Uterus (tissue), 4 donors: ENCODE data around the gene ASIC3. TPM values are rescaled to one million over a fixed set of nuclear protein-coding genes. Genes with fewer than 3 reads are reported as not detected.

Experiments used
- DNase-seq, 2 donors: peaks; one replicate each; pipeline ENCODE4 v3.0.0-alpha.2; 2019 to 2020
- H3K27ac ChIP-seq, 2 donors: fragments of 200-600 bp; sonication (generic); 1 replicate in 1 of 2; 2 replicates in 1 of 2; pipeline ENCODE4 v1.5.1; 2016 to 2018
- H3K27me3 ChIP-seq, 2 donors: fragments of 200-600 bp; sonication (generic); one replicate each; pipeline ENCODE4 v1.5.1; 2018 to 2019; ENCODE audit warnings: control low read depth in 1 of 2
- H3K36me3 ChIP-seq, 2 donors: fragments of 200-600 bp; sonication (generic); one replicate each; pipeline ENCODE4 v1.5.1; 2019; ENCODE audit warnings: control low read depth in 1 of 2
- H3K4me1 ChIP-seq, 2 donors: fragments of 200-600 bp; sonication (generic); one replicate each; pipeline ENCODE4 v1.5.1; 2018 to 2019; ENCODE audit warnings: control low read depth in 1 of 2
- H3K4me3 ChIP-seq, 2 donors: fragments of 200-600 bp; sonication (generic); 1 replicate in 1 of 2; 2 replicates in 1 of 2; pipeline ENCODE4 v1.5.1; 2018 to 2019; ENCODE audit warnings: mild to moderate bottlenecking in 1 of 2
- H3K9me3 ChIP-seq, 2 donors: fragments of 200-600 bp; sonication (generic); one replicate each; pipeline ENCODE4 v1.5.1; 2019; ENCODE audit warnings: control low read depth in 1 of 2
- POLR2A ChIP-seq, 2 donors: fragments of 450-650 bp; IDR thresholded peaks; one replicate each; pipeline ENCODE4 v1.6.1; 2016; ENCODE audit warnings: antibody characterized with exemption in 2 of 2, mild to moderate bottlenecking in 1 of 2, moderate library complexity in 1 of 2
- intact Hi-C: fragments of 100-400 bp; cut with DNase I; formaldehyde crosslinking; loops from one replicate; pipeline ENCODE4 v1.15.1; 2023; ENCODE audit warnings: low total_unique reads
- total RNA-seq, 4 donors: library from RNA; depleted of rRNA in 3 of 4; stranded (reverse); fragments of >200 nt in 3 of 4; gene quantifications; one replicate each; pipeline versions ENCODE4 v1.1.0 to v1.2.4, GENCODE V29; 2014 to 2023
- TF ChIP-seq, protein P1 (sequence below), 4 experiments: fragments of 200-600 bp in 2 of 4; fragments of 450-650 bp in 2 of 4; sonication (generic) in 2 of 4; IDR thresholded peaks; one replicate each; pipeline ENCODE4 v1.5.1; 2016 to 2019; ENCODE audit warnings: antibody characterized with exemption in 4 of 4, mild to moderate bottlenecking in 2 of 4, moderate library complexity in 1 of 4
- donor health status: DM: yes; HTN: yes; CAD: no.

Gene ASIC3
- total RNA-seq, 4 donors from 2014 or later = 1.0 to 16.8 (median 1.3) TPM; not detected in 1

DNA sequence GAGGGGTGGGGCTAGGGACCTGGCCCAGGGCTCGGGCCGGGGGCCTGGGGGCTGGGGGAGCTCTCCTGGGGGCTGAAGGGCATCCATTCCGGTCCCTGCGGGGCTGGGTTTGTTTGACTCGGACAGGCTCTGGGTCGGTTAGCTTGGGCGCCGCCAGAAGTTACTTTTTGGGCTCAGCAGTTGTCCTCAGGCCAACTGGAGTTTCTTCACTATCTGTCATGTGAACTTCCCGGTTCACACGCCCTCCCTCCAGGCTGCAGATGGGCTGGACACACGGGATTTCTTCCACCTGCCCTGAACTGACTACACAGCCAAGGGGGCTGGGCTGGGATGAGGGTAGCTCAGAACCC lies 14.9 kb downstream of the ASIC3 start:
- no peak for TF ChIP-seq POLR2A (IDR thresholded peaks at IDR 0.05)
- TF ChIP-seq, protein P1, sequence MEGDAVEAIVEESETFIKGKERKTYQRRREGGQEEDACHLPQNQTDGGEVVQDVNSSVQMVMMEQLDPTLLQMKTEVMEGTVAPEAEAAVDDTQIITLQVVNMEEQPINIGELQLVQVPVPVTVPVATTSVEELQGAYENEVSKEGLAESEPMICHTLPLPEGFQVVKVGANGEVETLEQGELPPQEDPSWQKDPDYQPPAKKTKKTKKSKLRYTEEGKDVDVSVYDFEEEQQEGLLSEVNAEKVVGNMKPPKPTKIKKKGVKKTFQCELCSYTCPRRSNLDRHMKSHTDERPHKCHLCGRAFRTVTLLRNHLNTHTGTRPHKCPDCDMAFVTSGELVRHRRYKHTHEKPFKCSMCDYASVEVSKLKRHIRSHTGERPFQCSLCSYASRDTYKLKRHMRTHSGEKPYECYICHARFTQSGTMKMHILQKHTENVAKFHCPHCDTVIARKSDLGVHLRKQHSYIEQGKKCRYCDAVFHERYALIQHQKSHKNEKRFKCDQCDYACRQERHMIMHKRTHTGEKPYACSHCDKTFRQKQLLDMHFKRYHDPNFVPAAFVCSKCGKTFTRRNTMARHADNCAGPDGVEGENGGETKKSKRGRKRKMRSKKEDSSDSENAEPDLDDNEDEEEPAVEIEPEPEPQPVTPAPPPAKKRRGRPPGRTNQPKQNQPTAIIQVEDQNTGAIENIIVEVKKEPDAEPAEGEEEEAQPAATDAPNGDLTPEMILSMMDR (IDR thresholded peaks at IDR 0.05) = no peak
- Histone ChIP-seq H3K27me3 (no peaks in the 10 kb centered on the region), H3K4me1 (peaks cover 0 to 24% of the 10 kb centered on the region in 2 donors), H3K4me3 (peak overlapping the region in 1 of 2 donors; percentile 24), H3K36me3 (no peaks in the 10 kb centered on the region), H3K9me3 (no peaks in the 10 kb centered on the region), H3K27ac (peak overlapping the region; percentile 98 to 99)
- intact Hi-C loops = no loop called here
- DNase-seq = peak; percentile 75 to 77

DNA sequence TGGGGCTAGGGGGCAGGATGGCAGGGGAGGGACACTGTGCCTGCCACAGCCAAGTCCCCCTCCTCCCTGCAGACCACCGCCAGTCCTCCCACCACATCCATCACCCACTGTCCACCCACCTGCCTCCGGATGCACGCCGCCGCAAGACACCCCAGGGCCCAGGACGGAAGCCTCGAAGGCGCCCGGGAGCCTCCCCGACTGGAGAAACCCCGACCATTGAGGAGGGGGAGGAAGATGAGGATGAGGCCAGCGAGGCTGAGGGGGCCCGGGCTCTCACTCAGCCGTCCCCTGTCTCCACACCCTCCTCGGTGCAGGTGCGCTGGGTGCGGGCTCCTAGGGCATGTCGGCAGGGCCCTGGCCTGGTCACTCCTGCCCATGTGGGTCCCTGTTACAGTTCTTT lies 16.1 kb downstream of the ASIC3 start:
- Histone ChIP-seq H3K27me3 (no peaks in the 10 kb centered on the region), H3K9me3 (no peaks in the 10 kb centered on the region), H3K4me3 (no peak overlapping the region), H3K27ac (no peak overlapping the region), H3K36me3 (no peaks in the 10 kb centered on the region), H3K4me1 (peaks cover 0 to 24% of the 10 kb centered on the region in 2 donors)
- DNase-seq = no peak
- intact Hi-C loops = no loop called here
- TF ChIP-seq, protein P1 (IDR thresholded peaks at IDR 0.05) = no peak
- no peak for TF ChIP-seq POLR2A (IDR thresholded peaks at IDR 0.05)

DNA sequence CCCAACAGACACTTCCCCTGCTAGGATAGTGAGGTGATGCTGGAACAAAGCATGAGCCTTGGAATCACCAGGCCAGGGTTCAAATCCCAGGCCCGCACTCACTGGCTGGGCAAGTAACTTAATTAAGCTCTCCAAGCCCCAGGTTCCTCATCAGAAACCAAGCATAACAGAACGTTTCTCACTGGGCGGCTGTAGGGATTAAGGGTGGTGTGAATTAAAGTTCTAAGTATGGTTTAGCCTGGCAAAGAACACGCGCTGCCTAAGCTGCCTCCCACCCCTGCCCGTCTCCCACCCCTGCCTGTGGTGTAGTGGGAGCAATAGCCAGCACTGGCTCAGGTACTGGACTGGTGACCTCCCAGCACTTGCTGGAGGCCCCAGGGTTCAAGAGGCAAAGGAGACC lies 16.7 kb downstream of the ASIC3 start:
- no peaks in the 10 kb centered on the region for H3K36me3 ChIP-seq
- TF ChIP-seq, protein P1 (IDR thresholded peaks at IDR 0.05) = no peak
- TF ChIP-seq POLR2A (IDR thresholded peaks at IDR 0.05) = no peak

DNA sequence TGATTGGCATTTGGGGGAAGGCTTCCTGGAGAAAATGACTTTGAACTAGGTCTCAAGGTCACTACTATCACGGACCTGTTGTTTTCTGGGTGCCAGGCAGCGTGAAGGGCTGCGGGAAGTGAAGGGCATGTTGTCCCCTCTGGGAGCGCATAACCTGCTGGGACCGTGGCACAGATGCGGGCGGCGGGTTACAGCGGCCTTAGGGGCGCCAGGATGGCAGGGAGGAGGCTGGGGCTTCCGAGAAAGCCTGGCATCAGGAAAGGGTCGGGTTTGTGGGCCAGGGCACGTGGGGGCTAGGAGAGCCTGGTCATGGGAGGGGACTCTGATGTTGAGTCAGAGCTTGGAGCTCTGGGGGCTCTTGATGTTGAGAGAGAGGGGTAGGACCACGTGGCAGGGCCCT lies 17.2 kb downstream of the ASIC3 start:
- Histone ChIP-seq H3K9me3 (no peaks in the 10 kb centered on the region), H3K36me3 (no peaks in the 10 kb centered on the region), H3K27ac (no peak overlapping the region), H3K4me1 (peaks cover 0 to 21% of the 10 kb centered on the region in 2 donors), H3K27me3 (no peaks in the 10 kb centered on the region), H3K4me3 (no peak overlapping the region)
- DNase-seq = no peak
- intact Hi-C loops = no loop called here
- no peak for TF ChIP-seq POLR2A (IDR thresholded peaks at IDR 0.05)
- TF ChIP-seq, protein P1 (IDR thresholded peaks at IDR 0.05) = no peak

More for the DNA sequence above, 16.7 kb downstream of the ASIC3 start:
- intact Hi-C loops = no loop called here
- Histone ChIP-seq H3K4me1 (peaks cover 0 to 24% of the 10 kb centered on the region in 2 donors), H3K9me3 (no peaks in the 10 kb centered on the region), H3K4me3 (no peak overlapping the region), H3K27ac (no peak overlapping the region), H3K27me3 (no peaks in the 10 kb centered on the region)
- DNase-seq = no peak

DNA sequence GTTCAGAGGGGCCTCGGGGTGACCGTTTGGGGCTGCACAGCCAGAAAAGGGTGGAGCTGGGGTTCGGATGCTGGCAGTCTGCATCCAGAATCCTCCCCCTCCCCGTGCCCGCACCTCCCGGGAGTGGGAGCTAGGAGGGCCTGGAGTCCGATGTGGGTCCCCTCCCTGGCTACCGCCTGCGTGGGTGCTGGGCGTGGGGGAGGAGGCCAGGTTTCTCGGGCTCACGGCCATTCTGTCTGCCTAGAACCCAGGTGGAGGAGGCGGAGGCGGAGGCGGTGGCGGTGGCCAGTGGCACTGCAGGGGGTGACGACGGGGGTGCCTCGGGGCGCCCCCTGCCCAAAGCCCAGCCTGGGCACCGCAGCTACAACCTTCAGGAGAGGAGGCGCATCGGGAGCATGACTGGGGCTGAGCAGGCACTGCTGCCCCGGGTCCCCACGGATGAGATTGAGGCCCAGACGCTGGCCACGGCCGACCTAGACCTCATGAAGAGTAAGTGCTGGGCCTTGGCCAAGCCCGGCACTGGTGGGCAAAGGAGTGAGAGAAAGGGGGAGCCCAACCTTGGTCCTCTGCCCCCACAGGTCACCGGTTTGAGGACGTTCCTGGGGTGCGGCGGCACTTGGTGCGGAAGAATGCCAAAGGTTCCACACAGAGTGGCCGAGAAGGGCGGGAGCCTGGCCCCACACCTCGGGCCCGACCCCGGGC lies 18.1 kb downstream of the ASIC3 start:
- no peak for TF ChIP-seq POLR2A (IDR thresholded peaks at IDR 0.05)
- TF ChIP-seq, protein P1 (IDR thresholded peaks at IDR 0.05) = no peak
- no peak for DNase-seq
- H3K27ac ChIP-seq = no peak overlapping the region
- intact Hi-C loops = no loop called here
- H3K27me3 ChIP-seq = no peaks in the 10 kb centered on the region
- H3K9me3 ChIP-seq = no peaks in the 10 kb centered on the region
- H3K36me3 ChIP-seq = no peaks in the 10 kb centered on the region
- no peak overlapping the region for H3K4me3 ChIP-seq
- H3K4me1 ChIP-seq = peaks cover 0 to 11% of the 10 kb centered on the region in 2 donors
